PC-9 (cell line): ENCODE results near the gene RTP5. TPM values are rescaled to one million over a fixed set of nuclear protein-coding genes. Genes with fewer than 3 reads are reported as not detected.

Source experiments
- BruUV-seq: library from RNA; stranded (reverse); fragments of 400-500 nt; replicated peaks from 2 replicates; lab custom pipeline; 2021; lab: Mats Ljungman, UMichigan
- CTCF ChIA-PET: fragments of 300-600 bp; sonication (Branson Sonifier 250); formaldehyde crosslinking; loops from one replicate; lab custom pipeline; 2022; ENCODE audit warnings: antibody characterized with exemption; lab: Charles Lee
- POLR2A ChIA-PET: fragments of 300-600 bp; sonication (Branson Sonifier 250); formaldehyde crosslinking; loops from one replicate; lab custom pipeline; 2022; ENCODE audit warnings: antibody characterized with exemption; ENCODE audit not compliant: unreplicated experiment; lab: Charles Lee
- DNase-seq, 2 experiments: peaks; one replicate each; pipeline versions ENCODE4 v3.0.0 to v3.0.0-alpha.2; 2015 to 2022; ENCODE audit warnings: mixed read lengths in 1 of 2
- H2AFZ ChIP-seq: fragments of 200-600 bp; sonication (generic); 2 replicates; pipeline ENCODE4 v1.8.1; 2017; ENCODE audit warnings: antibody characterized with exemption
- H3F3A ChIP-seq: fragments of 200-600 bp; sonication (generic); 2 replicates; pipeline ENCODE4 v1.8.1; 2017; ENCODE audit warnings: antibody characterized with exemption, mild to moderate bottlenecking, low read depth; ENCODE audit not compliant: insufficient read depth
- H3K27ac ChIP-seq: fragments of 200-600 bp; sonication (generic); 2 replicates; pipeline ENCODE4 v1.6.1; 2016; ENCODE audit warnings: mixed run types
- H3K27me3 ChIP-seq: fragments of 200-600 bp; sonication (generic); 2 replicates; pipeline ENCODE4 v1.6.1; 2016; ENCODE audit warnings: low read depth, mixed run types; ENCODE audit not compliant: insufficient read depth
- H3K36me3 ChIP-seq: fragments of 200-600 bp; sonication (generic); 2 replicates; pipeline ENCODE4 v1.6.1; 2016; ENCODE audit warnings: low read depth, mixed run types
- H3K4me1 ChIP-seq: fragments of 200-600 bp; sonication (generic); replicated peaks from 2 replicates; pipeline ENCODE4 v1.6.1; 2016; ENCODE audit warnings: mixed run types; ENCODE audit not compliant: insufficient read depth
- H3K4me2 ChIP-seq: fragments of 200-600 bp; sonication (generic); 2 replicates; pipeline ENCODE4 v1.6.1; 2017; ENCODE audit warnings: mixed run types
- H3K4me3 ChIP-seq: fragments of 200-600 bp; sonication (generic); 2 replicates; pipeline ENCODE4 v1.6.1; 2016; ENCODE audit warnings: mixed run types
- H3K79me2 ChIP-seq: fragments of 200-600 bp; sonication (generic); 2 replicates; pipeline ENCODE4 v1.6.1; 2017; ENCODE audit warnings: low read depth, mixed run types
- H3K9me2 ChIP-seq: fragments of 200-600 bp; sonication (generic); 2 replicates; pipeline ENCODE4 v1.8.1; 2017; ENCODE audit warnings: mild to moderate bottlenecking; ENCODE audit not compliant: insufficient read depth
- H3K9me3 ChIP-seq: fragments of 200-600 bp; sonication (generic); 2 replicates; pipeline ENCODE4 v1.8.1; 2016; ENCODE audit warnings: low read depth; ENCODE audit not compliant: insufficient read depth
- H4K20me1 ChIP-seq: fragments of 200-600 bp; sonication (generic); 2 replicates; pipeline ENCODE4 v1.8.1; 2017; ENCODE audit not compliant: insufficient read depth
- CTCF ChIP-seq: fragments of 200-600 bp; sonication (generic); conservative IDR thresholded peaks from 2 replicates; pipeline ENCODE4 v1.6.1; 2017; ENCODE audit warnings: mixed run types, antibody characterized with exemption, mild to moderate bottlenecking, moderate library complexity
- EZH2 ChIP-seq: fragments of 200-600 bp; sonication (generic); IDR thresholded peaks from 2 replicates; pipeline ENCODE4 v1.8.0; 2017; ENCODE audit warnings: antibody characterized with exemption, low read depth
- intact Hi-C: fragments of 100-400 bp; cut with micrococcal nuclease; formaldehyde crosslinking; loops from one replicate; pipeline ENCODE4 v1.10.0; 2022; ENCODE audit not compliant: unreplicated experiment
- total RNA-seq: library from RNA; stranded (reverse); gene quantifications from 2 replicates; pipeline ENCODE4 v1.2.3, GENCODE V29; 2021

RTP5 gene
- total RNA-seq, 1 experiment from 2014 or later, result not detected

GRCh38 chr2:241868661-241869081, 858 bp upstream of the RTP5 start:
- CTCF ChIA-PET, result interaction anchor here (0.6 to 1.2 kb wide), 4 partner anchors 10 to 134 kb away, joined by 3 to 5 read pairs (median 3); partner anchors contain the start of gene D2HGDH
- no TSS peak for BruUV-seq
- POLR2A ChIA-PET, result interaction anchor here (0.6 kb wide), 1 partner anchor 129 kb away, joined by 4 read pairs; no protein-coding TSS in a partner anchor
- Histone ChIP-seq H3K9me2 (no peaks in the 10 kb centered on the region), H3K9me3 (no peaks in the 10 kb centered on the region), H3F3A (peaks cover 25% of the 10 kb centered on the region; the same call in 1 of the 2 replicates), H3K36me3 (no peaks in the 10 kb centered on the region), H3K27ac (no peak overlapping the region), H4K20me1 (no peaks in the 10 kb centered on the region), H3K4me3 (no peak overlapping the region), H3K79me2 (no peaks in the 10 kb centered on the region), H3K4me2 (no peak overlapping the region), H2AFZ (no peak overlapping the region), H3K4me1 (no peaks in the 10 kb centered on the region), H3K27me3 (peaks cover 62% of the 10 kb centered on the region)
- no peak for TF ChIP-seq CTCF
- no peak for TF ChIP-seq EZH2
- DNase-seq, result no peak
- intact Hi-C loops, result no loop called here

GRCh38 chr2:241870081-241870541, 582 bp downstream of the RTP5 start:
- Histone ChIP-seq H3F3A (peaks cover 13% of the 10 kb centered on the region; the same call in 1 of the 2 replicates), H2AFZ (no peak overlapping the region), H3K79me2 (no peaks in the 10 kb centered on the region), H3K9me2 (no peaks in the 10 kb centered on the region), H4K20me1 (no peaks in the 10 kb centered on the region), H3K4me3 (no peak overlapping the region), H3K27ac (no peak overlapping the region), H3K27me3 (peaks cover 62% of the 10 kb centered on the region), H3K9me3 (no peaks in the 10 kb centered on the region), H3K36me3 (no peaks in the 10 kb centered on the region), H3K4me1 (no peaks in the 10 kb centered on the region), H3K4me2 (no peak overlapping the region)
- no peak for TF ChIP-seq EZH2
- no peak for TF ChIP-seq CTCF
- ChIA-PET POLR2A (no interaction called here), CTCF (no interaction called here)
- no peak for DNase-seq
- intact Hi-C loops, result loop anchor here (10.0 kb wide), 1 partner anchor 135 kb away; the partner anchor contains the start of gene D2HGDH
- no TSS peak for BruUV-seq

DNA sequence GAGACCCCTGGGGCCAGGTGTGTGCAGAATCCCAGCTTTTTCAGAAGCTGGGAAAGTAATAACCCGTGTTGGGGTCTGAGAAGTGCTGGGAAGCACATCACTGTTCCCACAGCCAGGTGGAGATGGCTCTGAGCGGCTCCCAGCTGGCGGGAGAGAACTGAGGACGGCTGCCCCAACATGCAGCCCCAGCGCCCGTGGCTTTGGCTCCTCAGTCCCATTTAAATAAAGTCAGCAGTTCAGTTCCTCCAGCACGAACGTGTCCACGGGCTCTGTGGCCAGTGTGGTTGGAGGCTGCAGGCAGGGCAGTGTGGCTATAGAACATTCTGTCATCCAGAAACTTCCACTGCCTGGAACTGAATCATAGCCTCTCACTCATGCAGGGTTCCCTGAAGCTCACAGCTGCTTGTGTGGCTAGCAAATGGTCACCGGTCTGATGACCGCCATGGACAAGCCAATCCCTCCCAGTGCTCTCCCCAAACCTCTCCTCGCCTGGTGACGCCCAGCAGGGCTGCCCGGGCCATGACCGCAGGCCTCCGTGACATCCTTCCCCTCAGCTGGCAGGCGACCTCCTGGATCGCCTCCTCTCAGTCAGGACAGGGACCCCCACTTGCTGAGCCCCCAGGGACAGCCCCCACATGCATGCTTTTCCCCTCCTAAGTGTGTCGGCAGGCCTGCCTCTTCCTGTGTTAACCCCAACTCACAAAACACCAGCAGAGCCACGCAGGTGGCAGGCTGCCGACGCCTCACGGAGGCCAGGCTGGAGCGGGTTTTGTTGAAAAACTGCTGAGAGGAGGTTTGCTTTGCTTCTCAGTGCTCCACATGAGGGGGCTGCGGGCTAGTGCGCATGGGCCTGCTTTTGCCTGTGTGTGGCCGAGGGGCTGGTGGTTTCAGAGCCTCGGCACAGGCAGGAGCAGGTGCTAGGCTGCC, 1.3 kb downstream of the RTP5 start:
- no peak overlapping the region for H2AFZ ChIP-seq
- ChIA-PET POLR2A (no interaction called here), CTCF (no interaction called here)
- no peaks in the 10 kb centered on the region for H4K20me1 ChIP-seq
- H3K9me3 ChIP-seq, result no peaks in the 10 kb centered on the region
- no peak for DNase-seq
- peaks cover 58% of the 10 kb centered on the region for H3K27me3 ChIP-seq
- no TSS peak for BruUV-seq
- peaks cover 10% of the 10 kb centered on the region; the same call in 1 of the 2 replicates for H3F3A ChIP-seq
- no peaks in the 10 kb centered on the region for H3K9me2 ChIP-seq
- H3K4me2 ChIP-seq, result no peak overlapping the region
- TF ChIP-seq EZH2 (no peak), CTCF (no peak)
- no peak overlapping the region for H3K4me3 ChIP-seq
- no peaks in the 10 kb centered on the region for H3K4me1 ChIP-seq
- intact Hi-C loops, result loop anchor here (10.0 kb wide), 1 partner anchor 136 kb away; the partner anchor contains the start of gene D2HGDH
- H3K36me3 ChIP-seq, result no peaks in the 10 kb centered on the region
- no peak overlapping the region for H3K27ac ChIP-seq
- no peaks in the 10 kb centered on the region for H3K79me2 ChIP-seq
